Measurements from ENCODE around the gene RHEBL1. TPM values are rescaled to one million over a fixed set of nuclear protein-coding genes. Genes with fewer than 3 reads are reported as not detected.

Gene RHEBL1
- total and polyA plus RNA-seq, 8 donors: 0.71 to 3.6 (median 2.2) TPM

DNA sequence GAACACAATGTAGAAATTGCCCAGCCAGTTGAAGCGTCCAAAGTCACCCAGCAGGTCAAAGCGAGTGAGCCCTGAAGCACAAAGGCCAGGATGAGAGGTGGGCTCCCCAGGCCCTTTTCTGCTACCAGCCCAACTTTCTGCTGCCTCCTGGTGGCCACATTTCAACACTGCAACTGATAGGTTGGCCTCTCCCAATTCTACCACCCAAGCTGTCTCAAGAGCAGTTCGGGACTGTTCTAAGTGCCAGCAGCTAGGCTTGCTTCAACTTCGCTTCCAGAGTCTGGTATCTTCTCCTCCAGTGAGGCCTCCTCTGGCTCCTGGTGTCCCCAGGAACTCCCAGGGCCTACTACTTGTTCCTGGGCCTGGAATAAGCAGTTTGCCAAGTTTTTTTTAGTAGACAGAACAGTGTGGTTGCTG lies 28.3 kb upstream of the RHEBL1 start:
- TF ChIP-seq, protein P1, sequence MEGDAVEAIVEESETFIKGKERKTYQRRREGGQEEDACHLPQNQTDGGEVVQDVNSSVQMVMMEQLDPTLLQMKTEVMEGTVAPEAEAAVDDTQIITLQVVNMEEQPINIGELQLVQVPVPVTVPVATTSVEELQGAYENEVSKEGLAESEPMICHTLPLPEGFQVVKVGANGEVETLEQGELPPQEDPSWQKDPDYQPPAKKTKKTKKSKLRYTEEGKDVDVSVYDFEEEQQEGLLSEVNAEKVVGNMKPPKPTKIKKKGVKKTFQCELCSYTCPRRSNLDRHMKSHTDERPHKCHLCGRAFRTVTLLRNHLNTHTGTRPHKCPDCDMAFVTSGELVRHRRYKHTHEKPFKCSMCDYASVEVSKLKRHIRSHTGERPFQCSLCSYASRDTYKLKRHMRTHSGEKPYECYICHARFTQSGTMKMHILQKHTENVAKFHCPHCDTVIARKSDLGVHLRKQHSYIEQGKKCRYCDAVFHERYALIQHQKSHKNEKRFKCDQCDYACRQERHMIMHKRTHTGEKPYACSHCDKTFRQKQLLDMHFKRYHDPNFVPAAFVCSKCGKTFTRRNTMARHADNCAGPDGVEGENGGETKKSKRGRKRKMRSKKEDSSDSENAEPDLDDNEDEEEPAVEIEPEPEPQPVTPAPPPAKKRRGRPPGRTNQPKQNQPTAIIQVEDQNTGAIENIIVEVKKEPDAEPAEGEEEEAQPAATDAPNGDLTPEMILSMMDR (IDR thresholded peaks at IDR 0.05): peak; percentile 70 to 86
- intact Hi-C loops (cut with DNase I): no loop called here
- no peaks in the 10 kb centered on the region for H3K9me3 ChIP-seq
- DNase-seq (no peak), ATAC-seq (peak; percentile 56)
- H3K4me1 ChIP-seq: peaks cover 14 to 22% of the 10 kb centered on the region in 2 donors
- H3K27me3 ChIP-seq: peaks cover 14 to 25% of the 10 kb centered on the region in 2 donors
- H3K4me3 ChIP-seq: no peak overlapping the region
- no peak overlapping the region for H3K27ac ChIP-seq
- peaks cover 4 to 69% of the 10 kb centered on the region in 2 donors for H3K36me3 ChIP-seq

DNA sequence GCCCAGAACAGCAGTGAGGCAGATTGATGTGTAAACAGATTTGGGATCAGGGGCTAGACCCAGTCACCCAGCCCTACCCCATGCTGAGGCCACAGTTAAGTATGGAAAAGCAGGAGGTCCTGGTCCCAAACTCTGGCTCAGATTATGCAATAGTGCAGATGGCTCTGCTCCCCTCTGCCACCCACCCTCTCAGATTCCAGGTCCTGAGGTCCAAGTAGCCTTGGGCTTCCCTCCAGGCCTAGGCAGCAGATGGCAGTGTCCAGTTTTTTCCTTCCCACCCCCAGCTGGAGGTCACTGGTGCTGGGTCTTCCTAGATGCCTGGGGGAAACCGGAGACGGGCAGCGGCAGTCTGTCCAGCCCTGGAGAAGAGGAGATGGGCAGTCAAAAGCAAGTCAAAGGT lies 27.6 kb upstream of the RHEBL1 start:
- intact Hi-C loops (cut with DNase I): no loop called here
- Histone ChIP-seq H3K27me3 (peaks cover 21 to 31% of the 10 kb centered on the region in 2 donors), H3K9me3 (no peaks in the 10 kb centered on the region), H3K36me3 (peaks cover 4 to 62% of the 10 kb centered on the region in 2 donors), H3K4me1 (peaks cover 15 to 28% of the 10 kb centered on the region in 2 donors), H3K4me3 (no peak overlapping the region), H3K27ac (no peak overlapping the region)
- ATAC-seq (no peak), DNase-seq (no peak)
- TF ChIP-seq, protein P1 (IDR thresholded peaks at IDR 0.05): no peak

DNA sequence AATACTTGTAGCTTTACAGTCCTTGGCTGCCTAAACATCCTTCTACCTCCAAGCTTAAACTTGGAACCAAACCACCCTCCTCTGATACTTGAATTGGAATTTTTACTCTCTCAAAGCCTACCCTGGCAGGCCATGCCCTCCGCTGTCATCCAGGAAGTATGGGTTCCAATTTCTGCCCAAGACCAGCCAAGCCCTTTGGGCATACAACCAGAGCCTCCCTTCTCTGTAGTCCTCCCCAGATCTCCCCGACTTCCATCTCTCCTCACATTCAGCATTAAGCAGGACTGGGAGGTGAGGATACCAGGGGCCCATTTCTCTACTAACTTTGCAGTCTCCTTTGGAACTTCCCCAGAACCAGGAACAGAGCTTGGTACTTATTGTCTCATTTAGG lies 25.2 kb upstream of the RHEBL1 start:
- intact Hi-C loops (cut with DNase I): no loop called here
- H3K4me1 ChIP-seq: peaks cover 23 to 52% of the 10 kb centered on the region in 2 donors
- no peaks in the 10 kb centered on the region for H3K9me3 ChIP-seq
- H3K36me3 ChIP-seq: peaks cover 0 to 38% of the 10 kb centered on the region in 2 donors
- DNase-seq: no peak
- TF ChIP-seq, protein P1 (IDR thresholded peaks at IDR 0.05): no peak
- peak overlapping the region in 1 of 2 donors; percentile 28 for H3K4me3 ChIP-seq
- ATAC-seq: no peak
- H3K27me3 ChIP-seq: peaks cover 43 to 55% of the 10 kb centered on the region in 2 donors
- no peak overlapping the region for H3K27ac ChIP-seq

GRCh38 chr12:49094160-49094974 lies 24.6 kb upstream of the RHEBL1 start, which contains the start of gene DHH:
TSS of gene DHH (minus strand) at chr12:49094801. CDS start at chr12:49094512, 289 bp downstream.
- no peaks in the 10 kb centered on the region for H3K9me3 ChIP-seq
- no peak within 1 kb of the TSS for H3K27ac ChIP-seq
- peaks cover 49 to 61% of the 10 kb centered on the region in 2 donors for H3K27me3 ChIP-seq
- intact Hi-C loops (cut with DNase I): no loop called here
- DNase-seq: peak in 1 of 4 donors; percentile 83
- H3K4me1 ChIP-seq: peaks cover 27 to 58% of the 10 kb centered on the region in 2 donors
- H3K4me3 ChIP-seq: peak within 1 kb of the TSS; percentile 21 to 28
- TF ChIP-seq, protein P1 (IDR thresholded peaks at IDR 0.05): no peak
- H3K36me3 ChIP-seq: peaks cover 0 to 32% of the 10 kb centered on the region in 2 donors
- ATAC-seq: peak; percentile 51

- peaks cover 55 to 67% of the 10 kb centered on the region in 2 donors for H3K27me3 ChIP-seq
- DNase-seq (no peak), ATAC-seq (peak; percentile 8)
- peaks cover 0 to 26% of the 10 kb centered on the region in 2 donors for H3K36me3 ChIP-seq
- intact Hi-C loops (cut with DNase I): no loop called here
- peaks cover 27 to 64% of the 10 kb centered on the region in 2 donors for H3K4me1 ChIP-seq
- TF ChIP-seq, protein P1 (IDR thresholded peaks at IDR 0.05): no peak
- H3K27ac ChIP-seq: no peak overlapping the region
- H3K4me3 ChIP-seq: peak overlapping the region; percentile 7 to 28
- no peaks in the 10 kb centered on the region for H3K9me3 ChIP-seq
Measured at GRCh38 chr12:49093792-49094159, 24.0 kb upstream of the RHEBL1 start.
